Osteoblast (primary cell): ENCODE measurements around the gene CLEC3B. TPM values are rescaled to one million over a fixed set of nuclear protein-coding genes. Genes with fewer than 3 reads are reported as not detected.

Experiments
- DNase-seq: peaks from one replicate; pipeline ENCODE4 v3.0.0; 2011; ENCODE audit warnings: low spot score, mixed read lengths; ENCODE audit not compliant: insufficient read length; ENCODE audit errors: missing footprints
- H2AFZ ChIP-seq: 2 replicates; pipeline ENCODE4 v1.6.0; 2011; ENCODE audit warnings: mild to moderate bottlenecking, low read length
- H3K27ac ChIP-seq: 2 replicates; pipeline ENCODE4 v1.5.1; 2011; ENCODE audit warnings: mild to moderate bottlenecking, low read depth, low read length, moderate library complexity
- H3K27me3 ChIP-seq: 2 replicates; pipeline ENCODE4 v1.6.0; 2012; ENCODE audit warnings: mild to moderate bottlenecking, control low read depth, inconsistent platforms, low read length, moderate library complexity; ENCODE audit not compliant: insufficient read depth
- H3K36me3 ChIP-seq: 2 replicates; pipeline ENCODE4 v1.5.1; 2011; ENCODE audit warnings: mild to moderate bottlenecking, low read length, control low read depth, moderate library complexity; ENCODE audit not compliant: insufficient read depth
- H3K4me1 ChIP-seq: 2 replicates; pipeline ENCODE4 v1.5.1; 2011; ENCODE audit warnings: mild to moderate bottlenecking, low read length, control low read depth, moderate library complexity; ENCODE audit not compliant: insufficient read depth
- H3K4me2 ChIP-seq: 2 replicates; pipeline ENCODE4 v1.6.0; 2011; ENCODE audit warnings: mild to moderate bottlenecking, low read length; ENCODE audit not compliant: insufficient read depth
- H3K4me3 ChIP-seq: fragments of 200-600 bp; sonication (generic); 3 replicates; pipeline ENCODE4 v1.5.1; 2012; ENCODE audit warnings: mild to moderate bottlenecking, low read length, inconsistent platforms; ENCODE audit not compliant: insufficient read depth
- H3K79me2 ChIP-seq: 2 replicates; pipeline ENCODE4 v1.6.0; 2012; ENCODE audit warnings: mild to moderate bottlenecking, low read length, control low read depth, inconsistent platforms; ENCODE audit not compliant: insufficient read depth
- H3K9me3 ChIP-seq: 2 replicates; pipeline ENCODE4 v1.5.1; 2011; ENCODE audit warnings: low read depth, low read length, control low read depth
- H4K20me1 ChIP-seq: 2 replicates; pipeline ENCODE4 v1.6.0; 2012; ENCODE audit warnings: mild to moderate bottlenecking, low read length, control low read depth; ENCODE audit not compliant: insufficient read depth
- total RNA-seq: library from RNA; depleted of rRNA; stranded (reverse); fragments of >200 nt; gene quantifications from 2 replicates; pipeline ENCODE4 v1.2.3, GENCODE V29; 2012
- TF ChIP-seq, protein P1 (sequence below): IDR thresholded peaks from 2 replicates; pipeline ENCODE4 v1.5.1; 2011; ENCODE audit warnings: mild to moderate bottlenecking, low read depth, low read length, moderate library complexity; ENCODE audit errors: extremely low read depth

Gene CLEC3B
- total RNA-seq, 1 donor = 48.9 TPM

DNA sequence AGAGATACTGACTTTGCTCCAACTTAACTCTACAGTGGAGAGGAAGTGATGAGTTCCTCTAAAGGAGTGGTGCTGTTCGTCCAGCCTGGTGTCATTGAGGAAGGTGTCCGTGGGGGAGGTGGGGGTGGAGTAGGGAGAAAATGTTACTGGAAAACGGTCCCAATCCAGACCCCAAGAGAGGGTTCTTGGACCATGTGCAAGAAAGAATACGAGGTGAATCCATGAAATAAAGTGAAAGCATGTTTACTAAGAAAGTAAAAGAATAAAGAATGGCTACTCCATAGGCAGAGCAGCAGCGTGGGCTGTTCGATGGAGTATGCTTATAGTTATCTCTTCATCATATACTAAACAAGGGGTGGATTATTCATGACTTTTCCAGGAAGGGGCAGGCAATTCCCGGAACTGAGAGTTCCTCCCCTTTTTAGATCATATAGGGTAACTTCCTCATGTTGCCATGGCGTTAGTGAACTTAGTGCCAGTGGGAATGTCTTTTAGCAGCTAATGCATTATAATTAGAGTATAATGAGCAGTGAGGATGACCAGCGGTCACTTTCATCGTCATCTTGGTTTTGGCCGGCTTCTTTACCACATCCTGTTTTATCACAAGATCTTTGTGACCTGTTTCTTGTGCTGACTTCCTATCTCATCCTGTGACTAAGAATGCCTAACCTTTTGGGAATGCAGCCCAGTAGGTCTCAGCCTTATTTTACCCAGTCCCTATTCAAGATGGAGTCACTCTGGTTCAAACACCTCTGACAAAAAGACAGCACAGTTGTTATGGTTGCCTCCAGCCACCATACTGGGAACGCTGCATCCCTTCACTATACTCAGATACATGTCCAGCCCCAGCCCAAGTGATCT is 38.6 kb downstream of the CLEC3B start:
- Histone ChIP-seq H3K4me1 (peaks cover 26% of the 10 kb centered on the region), H3K27ac (peak overlapping the region; percentile 91), H3K36me3 (no peaks in the 10 kb centered on the region), H3K4me3 (peak overlapping the region; percentile 51), H2AFZ (peak overlapping the region; percentile 69), H3K27me3 (no peaks in the 10 kb centered on the region), H3K79me2 (no peaks in the 10 kb centered on the region), H3K9me3 (no peaks in the 10 kb centered on the region), H3K4me2 (peak overlapping the region; percentile 82), H4K20me1 (no peaks in the 10 kb centered on the region)
- TF ChIP-seq, protein P1, sequence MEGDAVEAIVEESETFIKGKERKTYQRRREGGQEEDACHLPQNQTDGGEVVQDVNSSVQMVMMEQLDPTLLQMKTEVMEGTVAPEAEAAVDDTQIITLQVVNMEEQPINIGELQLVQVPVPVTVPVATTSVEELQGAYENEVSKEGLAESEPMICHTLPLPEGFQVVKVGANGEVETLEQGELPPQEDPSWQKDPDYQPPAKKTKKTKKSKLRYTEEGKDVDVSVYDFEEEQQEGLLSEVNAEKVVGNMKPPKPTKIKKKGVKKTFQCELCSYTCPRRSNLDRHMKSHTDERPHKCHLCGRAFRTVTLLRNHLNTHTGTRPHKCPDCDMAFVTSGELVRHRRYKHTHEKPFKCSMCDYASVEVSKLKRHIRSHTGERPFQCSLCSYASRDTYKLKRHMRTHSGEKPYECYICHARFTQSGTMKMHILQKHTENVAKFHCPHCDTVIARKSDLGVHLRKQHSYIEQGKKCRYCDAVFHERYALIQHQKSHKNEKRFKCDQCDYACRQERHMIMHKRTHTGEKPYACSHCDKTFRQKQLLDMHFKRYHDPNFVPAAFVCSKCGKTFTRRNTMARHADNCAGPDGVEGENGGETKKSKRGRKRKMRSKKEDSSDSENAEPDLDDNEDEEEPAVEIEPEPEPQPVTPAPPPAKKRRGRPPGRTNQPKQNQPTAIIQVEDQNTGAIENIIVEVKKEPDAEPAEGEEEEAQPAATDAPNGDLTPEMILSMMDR = no peak
- no peak for DNase-seq

DNA sequence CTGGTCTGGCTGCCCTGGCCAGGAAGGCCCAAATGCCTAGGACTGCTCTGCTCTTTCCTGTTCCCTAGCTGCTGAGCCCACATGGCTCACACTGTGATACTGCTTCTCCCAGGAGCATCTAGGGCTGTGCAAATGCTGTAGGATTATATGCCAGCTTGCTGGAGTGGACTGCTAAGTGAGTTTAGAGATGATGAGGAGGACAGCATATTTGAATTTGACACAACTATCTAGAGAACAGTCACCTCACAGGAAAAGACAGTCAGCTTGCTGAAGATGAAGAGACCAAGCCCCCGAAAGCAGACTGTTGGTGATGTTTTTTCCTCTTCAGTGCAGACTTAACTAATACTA is 39.2 kb downstream of the CLEC3B start:
- Histone ChIP-seq H3K4me2 (no peak overlapping the region), H3K27ac (peak overlapping the region; percentile 91), H3K9me3 (no peaks in the 10 kb centered on the region), H3K27me3 (no peaks in the 10 kb centered on the region), H3K4me3 (no peak overlapping the region), H3K4me1 (peaks cover 26% of the 10 kb centered on the region), H3K79me2 (no peaks in the 10 kb centered on the region), H2AFZ (no peak overlapping the region), H3K36me3 (no peaks in the 10 kb centered on the region), H4K20me1 (no peaks in the 10 kb centered on the region)
- no peak for DNase-seq
- TF ChIP-seq, protein P1 = no peak

DNA sequence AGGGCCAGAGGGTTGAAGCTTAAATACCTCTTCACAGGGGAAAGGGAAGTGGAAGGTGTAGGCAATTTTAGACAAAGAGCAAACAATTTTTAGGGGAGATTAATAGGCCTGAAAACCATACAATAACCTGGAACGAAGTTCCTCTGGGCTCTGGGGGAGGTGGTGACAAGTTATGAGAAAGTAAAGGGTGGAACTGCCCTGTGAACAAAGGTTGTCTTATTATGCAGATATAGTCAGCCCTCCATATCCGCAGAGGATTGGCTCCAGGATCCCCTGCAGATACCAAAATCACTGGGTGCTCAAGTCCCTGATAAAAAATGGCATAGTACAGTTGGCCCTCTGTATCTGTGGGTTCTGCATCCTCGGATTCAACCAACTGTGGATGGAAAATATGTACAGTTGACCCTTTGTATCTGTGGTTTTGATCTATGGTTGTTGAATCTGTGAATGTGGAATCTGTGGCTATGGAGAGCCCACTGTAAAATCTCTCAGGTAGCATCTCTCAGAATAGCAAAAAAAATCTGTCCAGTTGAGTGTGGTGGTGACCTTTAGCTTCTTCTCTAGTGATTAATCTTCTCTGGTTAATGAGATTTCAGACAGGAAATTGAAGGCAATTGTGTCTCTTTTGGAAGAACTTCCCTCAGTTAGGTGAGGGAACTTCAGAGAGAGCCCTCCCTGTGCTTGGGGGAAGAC is 40.2 kb downstream of the CLEC3B start:
- DNase-seq = no peak
- Histone ChIP-seq H3K9me3 (no peaks in the 10 kb centered on the region), H2AFZ (no peak overlapping the region), H3K4me3 (no peak overlapping the region), H4K20me1 (no peaks in the 10 kb centered on the region), H3K27me3 (no peaks in the 10 kb centered on the region), H3K36me3 (no peaks in the 10 kb centered on the region), H3K27ac (no peak overlapping the region), H3K79me2 (no peaks in the 10 kb centered on the region), H3K4me1 (peaks cover 18% of the 10 kb centered on the region), H3K4me2 (no peak overlapping the region)
- TF ChIP-seq, protein P1 = no peak

DNA sequence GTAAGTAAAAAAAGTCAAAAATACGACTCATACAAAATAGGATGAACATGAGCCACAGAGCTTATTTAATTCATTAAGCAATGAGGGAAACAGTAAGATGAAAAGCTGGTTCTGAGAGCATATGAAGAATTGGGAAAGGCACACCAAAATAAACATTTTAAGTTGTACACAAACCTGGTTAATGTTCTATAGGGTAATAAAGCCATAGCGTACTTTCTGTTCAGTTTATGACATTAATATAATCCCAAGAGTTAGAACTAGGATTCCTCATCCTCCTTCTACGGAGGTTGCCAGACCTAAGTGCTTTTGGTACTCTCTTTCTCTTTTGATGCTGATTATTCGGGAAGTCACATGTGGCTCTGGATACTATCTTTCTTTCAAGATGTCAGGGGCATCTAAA is 41.4 kb downstream of the CLEC3B start:
- no peak overlapping the region for H3K4me2 ChIP-seq
- H3K27me3 ChIP-seq = no peaks in the 10 kb centered on the region
- H3K4me3 ChIP-seq = no peak overlapping the region
- no peaks in the 10 kb centered on the region for H3K79me2 ChIP-seq
- H3K27ac ChIP-seq = no peak overlapping the region
- TF ChIP-seq, protein P1 = no peak
- no peaks in the 10 kb centered on the region for H4K20me1 ChIP-seq
- no peak for DNase-seq
- H2AFZ ChIP-seq = no peak overlapping the region
- no peaks in the 10 kb centered on the region for H3K9me3 ChIP-seq
- no peaks in the 10 kb centered on the region for H3K36me3 ChIP-seq
- peaks cover 14% of the 10 kb centered on the region for H3K4me1 ChIP-seq
